NCI-H2081 treated with DMSO at 0.1 percent for 48 hours (cell line): ENCODE results near the gene ZNF524.

Source experiments
- DNase-seq: peaks from one replicate; lab custom pipeline; 2025; lab: John Stamatoyannopoulos, UW

The ZNF524 gene

DNA sequence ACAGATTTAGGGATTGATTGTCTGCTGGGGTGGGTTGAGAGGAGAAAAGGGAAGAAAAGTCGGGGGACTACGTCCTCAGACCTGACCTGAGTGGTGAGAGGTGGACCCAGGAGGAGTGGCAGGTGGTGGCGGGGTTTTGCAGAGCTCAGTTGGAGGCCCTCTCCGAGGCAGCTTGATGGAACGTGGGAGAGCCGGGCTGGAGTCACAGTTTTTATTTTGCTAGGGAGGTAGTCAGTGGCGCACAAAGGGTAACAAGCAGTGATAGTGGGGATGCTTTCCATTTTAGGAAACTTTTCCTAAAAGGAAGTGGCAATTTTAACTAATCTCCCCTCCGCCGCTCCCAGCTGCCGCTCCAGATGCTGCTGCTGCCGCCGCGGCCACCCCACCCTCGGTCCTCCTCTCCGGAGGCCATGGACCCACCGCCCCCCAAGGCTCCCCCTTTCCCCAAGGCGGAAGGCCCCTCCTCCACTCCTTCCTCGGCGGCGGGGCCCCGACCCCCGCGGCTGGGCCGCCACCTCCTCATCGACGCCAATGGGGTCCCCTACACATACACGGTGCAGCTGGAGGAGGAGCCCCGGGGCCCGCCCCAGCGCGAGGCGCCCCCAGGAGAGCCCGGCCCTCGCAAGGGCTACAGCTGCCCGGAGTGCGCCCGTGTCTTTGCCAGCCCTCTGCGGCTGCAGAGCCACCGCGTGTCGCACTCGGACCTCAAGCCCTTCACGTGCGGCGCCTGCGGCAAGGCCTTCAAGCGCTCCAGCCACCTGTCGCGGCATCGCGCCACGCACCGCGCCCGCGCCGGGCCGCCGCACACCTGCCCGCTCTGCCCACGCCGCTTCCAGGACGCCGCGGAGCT is 42.3 kb downstream of the ZNF524 start:
- DNase-seq, result no peak

DNA sequence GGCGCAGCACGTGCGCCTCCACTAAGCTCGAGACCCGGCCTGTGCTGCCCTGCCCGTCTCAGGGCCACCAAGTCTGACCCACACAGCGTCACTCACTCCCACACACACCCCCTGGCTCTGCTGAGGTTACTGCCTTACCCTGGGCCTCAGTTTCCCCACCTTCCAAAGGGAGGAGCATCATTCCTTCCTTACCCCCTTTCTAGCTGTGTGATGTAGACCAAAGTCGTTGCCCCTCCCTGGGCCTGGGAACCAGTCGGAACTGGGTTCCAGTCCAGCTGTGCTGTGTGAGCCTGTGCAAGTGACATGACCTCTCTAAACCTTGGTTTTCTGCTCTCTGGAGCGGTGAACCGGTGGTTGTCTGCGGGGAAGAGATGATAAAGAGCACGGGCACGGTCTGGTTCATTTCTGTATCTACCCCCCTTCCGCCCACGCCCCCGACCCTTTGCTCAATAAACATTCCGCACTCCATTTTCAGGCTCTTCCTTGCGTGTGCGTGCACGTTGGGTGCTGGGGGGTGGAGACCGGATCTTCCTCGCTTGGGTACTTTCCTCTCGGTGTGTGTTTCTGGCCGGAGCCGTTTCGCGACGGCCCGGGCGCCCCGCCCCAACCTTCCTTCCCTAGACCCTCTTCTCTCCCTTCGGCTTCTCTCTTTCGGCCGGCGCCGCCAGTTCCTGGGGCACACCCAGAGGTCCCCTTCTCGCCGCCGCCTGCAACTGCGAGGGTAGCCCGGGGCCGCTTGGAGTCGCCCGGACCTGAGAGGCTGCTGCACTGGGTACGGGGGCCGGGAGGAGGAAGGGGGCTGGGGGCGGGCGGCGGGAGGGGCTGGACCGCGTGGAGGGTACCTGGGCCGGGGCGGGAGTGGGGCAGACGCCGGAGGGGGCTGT is 43.2 kb downstream of the ZNF524 start, which contains the start of gene ZNF581:
Gene ZNF581 (plus strand): TSS at position 647 of the 884 bp plus-strand sequence. CDS start 923 bp downstream, outside the sequence.
- DNase-seq, result peak; percentile 24

DNA sequence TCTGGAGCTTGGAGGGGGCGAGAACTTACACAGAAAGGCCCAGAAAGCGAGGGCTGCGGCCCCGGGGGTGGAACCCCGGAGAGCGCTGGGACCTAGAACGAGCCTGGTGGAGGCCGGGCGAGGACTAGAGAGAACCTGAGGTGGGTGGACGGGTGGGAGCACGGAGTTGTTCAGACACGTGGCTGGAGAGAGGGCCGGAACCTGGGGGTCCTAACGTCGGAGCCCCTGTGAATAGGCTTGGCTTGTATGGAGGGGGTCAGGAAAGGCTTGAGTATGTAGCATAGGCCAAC is 43.7 kb downstream of the ZNF524 start:
- DNase-seq, result no peak

DNA sequence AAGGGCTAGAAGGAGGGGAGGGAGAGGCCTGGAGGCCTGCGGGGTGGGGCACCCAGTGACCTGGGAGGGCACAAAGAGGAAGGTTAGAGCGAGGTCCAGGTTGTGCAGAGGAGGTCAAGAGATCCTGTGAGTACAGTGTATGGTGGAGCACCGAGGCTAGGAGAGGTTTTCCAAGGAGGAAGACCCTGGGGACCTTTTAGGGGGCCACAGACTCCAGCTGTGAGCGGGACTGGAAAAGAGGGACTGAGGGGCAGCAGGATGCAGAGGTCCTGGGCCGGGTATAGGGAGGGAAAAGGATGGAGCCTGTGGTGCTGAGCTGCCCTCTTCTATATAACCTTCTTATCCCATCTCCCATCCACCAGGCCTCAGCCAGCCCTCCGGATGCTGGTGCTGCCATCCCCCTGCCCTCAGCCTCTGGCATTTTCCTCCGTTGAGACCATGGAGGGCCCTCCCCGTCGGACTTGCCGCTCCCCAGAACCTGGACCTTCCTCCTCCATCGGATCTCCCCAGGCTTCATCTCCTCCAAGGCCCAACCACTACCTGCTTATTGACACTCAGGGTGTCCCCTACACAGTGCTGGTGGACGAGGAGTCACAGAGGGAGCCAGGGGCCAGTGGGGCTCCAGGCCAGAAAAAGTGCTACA is 44.2 kb downstream of the ZNF524 start:
- no peak for DNase-seq

DNA sequence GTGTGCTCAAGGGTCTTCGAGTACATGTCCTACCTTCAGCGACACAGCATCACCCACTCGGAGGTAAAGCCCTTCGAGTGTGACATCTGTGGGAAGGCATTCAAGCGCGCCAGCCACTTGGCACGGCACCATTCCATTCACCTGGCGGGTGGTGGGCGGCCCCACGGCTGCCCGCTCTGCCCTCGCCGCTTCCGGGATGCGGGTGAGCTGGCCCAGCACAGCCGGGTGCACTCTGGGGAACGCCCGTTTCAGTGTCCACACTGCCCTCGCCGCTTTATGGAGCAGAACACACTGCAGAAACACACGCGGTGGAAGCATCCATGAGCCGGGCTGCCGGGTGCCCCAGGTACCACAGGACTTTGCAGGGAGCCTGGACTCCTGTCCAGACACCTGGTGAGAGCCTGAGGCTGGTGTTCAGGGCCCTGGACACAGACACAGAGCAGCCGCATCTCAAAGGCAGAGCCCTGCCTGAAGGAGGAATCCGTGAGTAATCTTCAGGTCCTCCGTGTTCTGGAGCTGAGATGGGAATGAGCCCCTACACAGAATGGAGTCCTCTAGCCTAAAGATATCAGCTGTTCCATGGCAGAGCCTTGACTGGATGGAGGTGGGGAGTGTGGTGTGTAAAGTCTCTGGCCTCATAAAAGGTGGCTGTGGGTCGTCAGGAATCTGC is 44.9 kb downstream of the ZNF524 start:
- no peak for DNase-seq

DNA sequence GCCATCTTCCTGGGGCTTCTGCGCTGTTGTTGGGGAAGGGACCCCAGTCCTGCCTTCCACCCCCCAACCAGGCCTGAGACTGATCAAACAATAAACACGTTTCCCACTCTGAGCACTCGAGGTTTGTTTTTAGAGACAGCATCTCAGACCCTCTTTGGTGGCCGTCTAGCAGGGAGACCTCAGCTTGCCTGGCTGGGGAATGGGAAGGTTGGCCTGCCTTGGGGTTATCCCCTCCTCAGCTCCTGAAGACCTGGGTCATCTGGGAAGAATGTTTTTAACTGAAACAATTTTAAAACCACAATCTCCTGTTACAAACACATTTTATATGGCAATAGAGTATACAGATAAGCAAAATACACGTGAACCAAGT is 45.4 kb downstream of the ZNF524 start:
- no peak for DNase-seq

DNA sequence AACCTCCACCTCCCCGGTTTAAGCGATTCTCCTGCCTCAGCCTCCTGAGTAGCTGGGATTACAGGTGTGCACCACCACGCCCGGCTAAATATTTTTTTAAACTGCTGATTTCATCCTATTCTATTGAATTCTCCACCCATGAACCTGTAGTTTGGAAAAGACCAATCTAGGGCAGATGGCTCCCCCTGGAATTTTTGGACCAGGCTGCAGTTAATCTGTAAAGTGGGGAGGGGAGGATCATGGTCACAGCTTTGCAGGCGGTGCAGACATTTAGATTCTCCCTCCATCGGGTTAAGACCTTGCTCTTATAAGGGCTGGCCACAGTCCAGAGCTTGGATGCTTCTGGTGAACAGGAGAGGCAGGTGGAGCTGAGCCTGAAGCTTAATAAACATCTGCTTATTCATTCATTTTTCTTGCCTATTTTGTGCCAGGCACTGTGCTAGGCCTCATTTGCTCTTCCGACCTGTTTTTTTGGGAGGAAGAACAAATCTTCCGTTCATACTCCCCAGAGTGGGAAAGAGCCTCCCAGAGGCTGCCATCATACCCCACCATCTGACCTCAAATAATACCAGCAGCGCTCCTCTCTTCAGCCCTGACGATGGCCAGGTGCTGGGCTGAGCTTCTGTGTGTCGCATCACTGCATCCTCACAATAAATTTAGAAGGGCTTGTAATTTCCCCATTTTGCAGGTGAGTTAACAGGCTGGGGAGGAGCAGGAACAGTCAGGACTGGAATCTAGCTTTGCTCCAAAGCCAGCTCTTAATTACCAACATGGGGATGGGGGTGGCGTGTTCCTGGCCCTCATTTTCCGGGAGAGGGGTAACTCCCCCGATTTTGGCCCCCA is 47.0 kb downstream of the ZNF524 start:
- DNase-seq, result no peak

DNA sequence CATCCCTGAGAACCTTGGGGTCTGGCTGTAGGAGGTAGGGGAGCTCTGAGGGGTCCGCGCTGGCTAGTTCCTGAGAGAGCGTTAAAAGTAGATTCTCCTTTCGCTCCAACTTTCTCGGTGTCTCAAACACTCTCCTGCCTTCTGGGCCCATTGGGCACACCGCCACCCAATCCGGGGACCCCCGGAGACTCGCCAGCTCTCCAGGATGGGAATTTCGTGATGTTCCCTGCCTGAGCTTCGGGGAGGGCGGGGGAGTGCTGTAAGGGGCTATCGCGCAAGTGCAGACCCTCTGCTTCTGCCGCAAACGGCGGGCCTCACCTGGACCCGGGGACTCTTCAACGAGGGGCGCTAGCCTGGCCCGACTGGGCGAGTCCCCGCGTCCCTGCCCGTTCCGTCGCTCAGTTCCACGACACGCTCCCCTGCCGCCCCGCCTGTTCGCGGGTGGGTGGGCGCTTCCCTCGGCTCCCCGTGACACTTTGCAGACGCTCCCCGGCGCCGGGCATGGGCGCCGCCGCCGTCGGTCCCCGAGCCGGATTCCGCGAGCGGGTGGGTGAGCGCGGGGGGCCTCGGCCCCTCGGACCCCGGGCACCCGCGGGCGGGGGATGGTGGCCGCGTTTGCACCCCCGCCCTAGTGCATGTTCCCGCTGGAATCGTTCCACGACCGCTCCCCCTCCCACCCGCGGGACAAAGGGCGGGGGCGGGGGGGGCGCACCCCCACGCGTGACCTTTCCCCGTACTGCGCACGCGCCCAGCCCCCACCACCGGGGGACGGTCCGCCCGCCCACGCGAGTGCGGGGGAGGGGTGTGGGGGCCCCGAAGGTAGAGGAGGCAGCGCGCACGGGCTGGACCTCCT is 47.9 kb downstream of the ZNF524 start, which contains the start of gene CCDC106:
Gene CCDC106 (plus strand): TSS at position 481 of the 853 bp plus-strand sequence. CDS start 835 bp downstream, outside the sequence.
- DNase-seq, result peak; percentile 27

DNA sequence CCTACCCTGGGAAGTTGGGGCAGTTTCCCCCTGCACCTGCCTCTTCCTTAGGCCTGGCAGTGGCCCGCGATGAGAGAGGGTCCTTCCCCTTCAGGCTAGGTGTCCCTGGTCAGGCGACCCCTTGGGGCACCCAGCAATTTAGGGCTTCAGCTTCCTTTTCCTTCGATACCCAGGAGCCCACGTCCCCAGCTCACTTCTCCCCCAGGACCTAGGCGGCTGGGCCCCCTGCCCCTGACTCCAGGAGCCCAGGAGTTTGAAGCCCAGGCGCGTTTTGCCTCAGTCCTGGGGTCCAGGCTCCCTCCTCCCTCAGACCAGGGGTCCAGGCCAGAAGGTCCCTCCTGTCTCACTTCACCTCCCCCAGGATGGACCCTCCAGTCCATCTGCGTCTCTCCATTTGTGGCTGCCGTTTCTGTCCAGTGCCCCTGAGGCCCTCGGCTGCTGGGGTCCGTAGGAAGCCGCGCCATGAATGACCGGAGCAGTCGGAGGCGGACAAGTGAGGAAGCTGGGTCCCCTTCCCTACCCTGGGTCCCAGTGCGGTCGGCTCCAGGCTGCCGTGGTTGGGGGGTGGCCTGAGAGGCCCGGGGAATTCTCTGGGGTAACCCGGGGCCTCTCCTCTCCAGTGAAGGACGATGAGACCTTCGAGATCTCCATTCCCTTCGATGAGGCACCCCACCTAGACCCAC is 48.6 kb downstream of the ZNF524 start:
- DNase-seq, result no peak

DNA sequence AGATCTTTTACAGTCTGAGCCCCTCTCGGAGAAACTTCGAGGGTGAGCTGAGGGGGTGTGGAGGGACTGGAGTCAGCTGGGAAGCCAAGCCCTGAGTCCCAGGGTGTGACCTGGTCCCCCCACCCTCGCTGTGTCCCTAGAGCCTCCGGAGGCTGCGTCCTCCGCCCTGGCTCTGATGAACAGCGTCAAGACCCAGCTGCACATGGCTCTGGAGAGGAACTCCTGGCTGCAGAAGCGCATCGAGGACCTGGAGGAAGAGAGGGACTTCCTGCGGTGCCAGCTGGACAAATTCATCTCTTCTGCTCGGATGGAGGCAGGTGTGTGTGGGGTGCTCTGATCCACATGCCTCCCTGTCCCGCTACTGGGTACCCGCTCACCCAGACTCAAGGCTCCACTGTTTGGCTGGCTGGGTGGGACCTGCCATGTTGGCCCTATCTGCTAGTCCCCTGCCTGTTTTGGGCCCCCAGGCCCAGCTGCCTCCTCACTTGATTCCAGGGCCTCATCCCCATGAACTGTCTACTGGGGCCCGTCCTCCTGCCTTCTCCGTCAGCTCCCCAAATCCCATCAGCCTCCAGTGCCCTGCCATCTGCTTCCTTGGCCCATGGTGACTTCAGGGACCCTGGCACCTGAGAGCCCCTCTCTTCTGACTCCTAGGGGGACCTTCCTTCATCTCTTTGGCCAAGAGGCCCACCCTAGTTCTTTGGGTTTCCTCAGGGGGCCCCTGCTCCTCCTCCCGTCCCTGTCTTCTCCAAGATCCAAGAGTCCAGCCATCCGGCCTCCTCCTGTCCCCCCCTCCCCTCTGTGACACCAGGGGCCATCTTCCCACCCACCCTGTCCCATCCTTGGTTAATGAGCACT is 49.4 kb downstream of the ZNF524 start:
- no peak for DNase-seq

DNA sequence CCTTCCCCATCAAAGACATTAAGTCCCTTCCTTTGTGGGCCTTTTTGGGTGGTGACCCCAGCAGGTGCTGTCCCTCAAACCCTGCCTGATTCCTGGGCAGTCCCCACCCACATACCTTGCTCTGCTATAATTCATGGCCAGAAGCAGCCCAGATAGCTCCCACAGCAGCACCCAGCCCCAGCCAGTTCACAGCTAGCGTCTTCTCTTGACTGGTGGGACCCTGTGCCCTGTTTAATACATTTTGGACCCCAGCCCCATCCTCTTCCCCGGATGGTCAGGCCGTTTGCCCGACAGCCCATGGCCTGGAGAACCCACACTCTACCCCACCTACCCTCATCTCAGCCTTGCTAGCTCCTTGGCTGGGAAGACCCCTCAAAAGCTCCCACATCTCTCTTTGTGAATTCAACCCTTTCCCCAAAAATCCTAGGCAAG is 50.1 kb downstream of the ZNF524 start:
- no peak for DNase-seq

DNA sequence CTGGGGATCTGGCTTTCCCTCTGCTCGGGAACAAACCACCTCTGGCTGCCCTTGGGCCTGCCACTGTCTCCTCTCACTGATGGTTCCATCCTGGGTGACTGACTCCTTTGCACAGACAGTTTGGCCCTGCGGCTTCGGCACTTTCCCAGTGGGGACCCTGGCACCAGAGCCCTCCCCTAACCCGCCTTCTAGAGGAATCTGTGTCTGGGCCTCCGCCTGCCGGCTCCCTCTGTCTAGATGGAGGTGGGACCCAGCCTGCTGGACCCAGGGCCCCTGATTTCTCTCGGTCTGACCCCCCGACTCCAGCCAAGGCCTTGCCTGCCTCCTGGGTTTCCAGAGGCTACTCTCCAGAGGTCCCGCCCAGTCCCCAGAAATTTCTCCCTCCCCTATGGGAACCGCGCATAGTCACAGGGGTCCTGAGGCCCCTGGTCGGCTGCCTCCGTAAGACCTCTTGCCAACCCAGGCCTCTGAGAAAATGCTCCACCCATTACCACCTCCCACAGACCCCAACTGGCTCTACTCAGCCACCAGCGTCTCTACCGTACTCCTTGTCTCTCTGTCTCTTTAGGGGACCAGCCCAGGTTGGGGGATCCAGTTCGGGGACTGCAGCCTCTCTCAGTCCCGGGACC is 50.6 kb downstream of the ZNF524 start:
- DNase-seq, result no peak

DNA sequence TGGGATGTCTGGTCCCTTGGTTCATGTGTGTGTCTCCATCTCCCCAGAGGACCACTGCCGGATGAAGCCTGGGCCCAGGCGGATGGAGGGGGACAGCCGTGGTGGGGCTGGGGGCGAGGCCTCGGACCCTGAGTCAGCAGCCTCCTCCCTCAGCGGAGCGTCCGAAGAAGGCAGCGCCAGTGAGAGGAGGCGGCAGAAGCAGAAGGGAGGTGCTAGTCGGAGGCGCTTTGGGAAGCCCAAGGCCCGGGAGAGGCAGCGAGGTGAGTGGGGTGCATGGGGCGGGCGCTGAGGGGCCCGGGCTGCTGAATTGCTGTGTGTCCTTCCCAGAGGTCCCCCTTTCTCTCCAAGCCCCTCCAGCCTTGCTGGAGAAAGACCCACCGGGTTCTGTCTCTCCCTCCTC is 51.1 kb downstream of the ZNF524 start:
- DNase-seq, result no peak

DNA sequence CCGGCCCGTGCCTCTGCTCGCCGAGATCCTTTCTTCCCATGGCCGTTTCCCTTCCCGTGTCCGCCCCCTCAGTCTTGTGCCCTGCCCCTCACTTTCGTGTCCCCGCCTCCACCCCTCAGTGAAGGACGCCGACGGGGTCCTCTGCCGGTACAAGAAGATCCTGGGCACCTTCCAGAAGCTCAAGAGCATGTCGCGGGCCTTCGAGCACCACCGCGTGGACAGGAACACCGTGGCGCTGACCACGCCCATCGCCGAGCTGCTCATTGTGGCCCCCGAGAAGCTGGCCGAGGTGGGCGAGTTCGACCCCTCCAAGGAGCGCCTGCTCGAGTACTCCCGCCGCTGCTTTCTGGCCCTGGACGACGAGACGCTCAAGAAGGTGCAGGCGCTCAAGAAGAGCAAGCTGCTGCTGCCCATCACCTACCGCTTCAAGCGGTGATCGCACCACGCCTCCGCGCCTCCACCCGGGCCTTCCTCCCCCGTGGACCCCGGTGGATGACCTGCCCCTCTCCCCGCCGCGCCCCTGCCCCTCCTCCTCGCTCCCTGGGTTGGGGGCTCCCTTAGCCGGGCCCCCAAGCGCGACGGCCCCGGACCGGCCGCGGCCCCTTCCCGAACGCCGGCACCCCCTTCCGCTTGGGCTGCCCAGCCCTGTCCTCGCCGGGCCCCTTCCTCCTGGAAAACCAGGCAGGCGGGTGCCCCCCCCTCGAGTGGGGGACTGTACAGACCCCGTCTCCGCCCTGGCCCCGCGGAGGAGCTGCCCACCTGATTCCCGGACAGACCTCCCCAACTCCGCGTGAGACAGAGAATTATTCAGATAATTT is 52.4 kb downstream of the ZNF524 start:
- DNase-seq, result no peak
